ENCODE data around the gene RHOT2. TPM values are rescaled to one million over a fixed set of nuclear protein-coding genes. Genes with fewer than 3 reads are reported as not detected.

The RHOT2 gene
- total RNA-seq, 2 experiments from 2014 or later = 128 to 150 TPM

Other genes starting within 250 kb of the RHOT2 start
- gene RAB11FIP3, start 242.5 kb upstream of the RHOT2 start, total RNA-seq = 10 to 100 TPM; 22.7 to 26.0 TPM
- gene CAPN15, start 140.4 kb upstream of the RHOT2 start, total RNA-seq = 10 to 100 TPM; 59.1 to 72.1 TPM
- gene PRR35, start 107.7 kb upstream of the RHOT2 start, total RNA-seq = not detected
- 1 to 10 TPM; 1.9 to 2.7 TPM for gene NHLRC4, start 101.1 kb upstream of the RHOT2 start, total RNA-seq
- 10 to 100 TPM; 44.5 to 46.1 TPM for gene PIGQ, start 98.2 kb upstream of the RHOT2 start, total RNA-seq
- 10 to 100 TPM; 13.3 to 17.6 TPM for gene RAB40C, start 78.1 kb upstream of the RHOT2 start, total RNA-seq
- gene WFIKKN1, start 37.1 kb upstream of the RHOT2 start, total RNA-seq = 1 to 10 TPM; 1.8 to 2.7 TPM
- gene METTL26, start 31.8 kb upstream of the RHOT2 start, total RNA-seq = 10 to 100 TPM; 63.7 to 78.0 TPM
- 10 to 100 TPM; 17.3 to 20.2 TPM for gene MCRIP2, start 26.3 kb upstream of the RHOT2 start, total RNA-seq
- 10 to 100 TPM; 54.9 to 81.6 TPM for gene WDR90, start 18.8 kb upstream of the RHOT2 start, total RNA-seq
- 1 to 10 TPM; 1.5 to 1.7 TPM for gene RHBDL1, start 7.5 kb downstream of the RHOT2 start, total RNA-seq
- gene STUB1, start 12.3 kb downstream of the RHOT2 start, total RNA-seq = 10 to 100 TPM; 68.7 to 69.7 TPM
- 10 to 100 TPM; 33.8 to 34.3 TPM for gene JMJD8, start 16.2 kb downstream of the RHOT2 start, total RNA-seq
- gene WDR24, start 22.3 kb downstream of the RHOT2 start, total RNA-seq = 10 to 100 TPM; 19.3 to 20.0 TPM
- 10 to 100 TPM; 12.7 to 14.3 TPM for gene FBXL16, start 37.7 kb downstream of the RHOT2 start, total RNA-seq
- 1 to 10 TPM; 2.5 to 3.0 TPM for gene METRN, start 47.0 kb downstream of the RHOT2 start, total RNA-seq
- 1 to 10 TPM; 5.5 to 8.7 TPM for gene ANTKMT, start 53.0 kb downstream of the RHOT2 start, total RNA-seq
- 1 to 10 TPM; 1.6 to 2.3 TPM for gene CCDC78, start 58.3 kb downstream of the RHOT2 start, total RNA-seq
- gene HAGHL, start 59.0 kb downstream of the RHOT2 start, total RNA-seq = 1 to 10 TPM; 5.0 to 5.7 TPM
- gene CIAO3, start 72.9 kb downstream of the RHOT2 start, total RNA-seq = 10 to 100 TPM; 39.5 to 39.9 TPM
- gene MSLN, start 92.6 kb downstream of the RHOT2 start, total RNA-seq = not detected
- 10 to 100 TPM; 25.4 to 26.1 TPM for gene RPUSD1, start 120.2 kb downstream of the RHOT2 start, total RNA-seq
- gene CHTF18, start 120.5 kb downstream of the RHOT2 start, total RNA-seq = 100 to 1,000 TPM in 1 of 2 experiments, 10 to 100 TPM in 1; 85.9 to 111 TPM
- gene GNG13, start 132.6 kb downstream of the RHOT2 start, total RNA-seq = not detected